ENCODE results near the gene LYPD1.

DNA sequence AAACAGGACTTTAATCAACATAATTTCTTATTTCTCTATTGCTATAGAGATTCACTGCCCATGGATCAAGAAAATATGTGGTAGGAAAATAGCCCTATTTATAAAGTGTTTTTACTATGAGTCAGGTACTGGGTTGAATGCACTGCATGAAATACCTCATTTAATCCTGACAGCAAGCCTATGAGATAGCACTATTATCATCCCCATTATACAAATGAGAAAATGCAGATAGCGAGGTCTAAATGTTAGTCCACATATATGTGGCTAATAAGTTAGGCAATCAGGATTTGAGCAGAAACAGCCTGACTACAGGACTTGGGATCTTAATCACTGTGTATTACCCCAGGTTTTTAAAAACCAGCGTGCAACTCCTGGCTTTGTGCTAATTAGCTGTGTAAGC is 8.5 kb upstream of the LYPD1 start:
- TF ChIP-seq EZH2 (IDR thresholded peaks at IDR 0.05; ENCODE audit: insufficient read depth, low read length) (no peak), CTCF (IDR thresholded peaks at IDR 0.05; ENCODE audit: insufficient read depth, low read depth, low read length) (no peak)
